22Rv1 (cell line): ENCODE results near the gene CWF19L1.

Experiments used
- H3K27ac ChIP-seq: fragments of 450-650 bp; 2 replicates; pipeline ENCODE4 v1.5.1; 2017
- CTCF ChIP-seq: fragments of 450-650 bp; IDR thresholded peaks from 2 replicates; pipeline ENCODE4 v1.5.1; 2017; ENCODE audit warnings: mild to moderate bottlenecking
- ZFX ChIP-seq: fragments of 450-650 bp; IDR thresholded peaks from 2 replicates; pipeline ENCODE4 v1.6.1; 2017; ENCODE audit warnings: antibody characterized with exemption, borderline replicate concordance

Gene CWF19L1

DNA sequence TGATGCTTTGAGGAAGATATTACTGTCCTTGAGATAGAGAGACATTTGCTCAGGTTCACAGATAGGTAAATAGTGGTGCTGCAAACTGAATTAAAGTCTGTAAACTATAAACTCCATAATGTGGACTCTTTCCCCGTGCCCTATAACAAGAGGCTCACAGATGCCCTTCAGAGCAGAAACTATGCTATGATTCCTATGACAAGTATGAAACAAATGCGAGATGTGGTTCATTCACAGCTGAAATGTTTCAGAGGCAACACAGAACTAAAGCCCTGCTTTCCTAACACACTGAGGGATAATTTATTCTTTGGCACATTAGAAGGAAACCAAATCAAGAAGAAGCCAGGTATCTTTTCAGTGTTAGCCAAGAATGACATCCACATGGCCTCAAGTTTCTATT, 51.4 kb downstream of the CWF19L1 start:
- TF ChIP-seq ZFX (no peak), CTCF (no peak)
- H3K27ac ChIP-seq = no peak overlapping the region

DNA sequence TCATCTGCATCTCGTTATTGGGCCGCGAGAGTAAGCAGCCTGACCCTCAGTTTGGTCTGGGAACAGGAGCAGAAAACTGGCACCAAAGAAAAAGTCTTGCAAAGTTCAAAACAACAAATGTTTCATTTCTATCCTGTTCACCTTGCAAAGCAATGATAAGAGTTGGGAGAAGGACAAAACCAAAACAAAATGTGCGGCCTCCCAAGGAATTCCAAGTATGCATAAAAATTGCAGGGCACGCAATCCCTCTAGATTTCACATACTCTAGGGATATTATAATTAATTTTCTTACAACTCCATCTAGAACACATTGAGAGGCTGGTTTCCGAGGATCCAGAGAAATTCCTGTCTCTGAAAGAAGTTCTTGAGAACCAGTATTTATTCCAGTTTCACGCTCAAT, 58.1 kb downstream of the CWF19L1 start:
- TF ChIP-seq CTCF (no peak), ZFX (no peak)
- H3K27ac ChIP-seq = no peak overlapping the region

DNA sequence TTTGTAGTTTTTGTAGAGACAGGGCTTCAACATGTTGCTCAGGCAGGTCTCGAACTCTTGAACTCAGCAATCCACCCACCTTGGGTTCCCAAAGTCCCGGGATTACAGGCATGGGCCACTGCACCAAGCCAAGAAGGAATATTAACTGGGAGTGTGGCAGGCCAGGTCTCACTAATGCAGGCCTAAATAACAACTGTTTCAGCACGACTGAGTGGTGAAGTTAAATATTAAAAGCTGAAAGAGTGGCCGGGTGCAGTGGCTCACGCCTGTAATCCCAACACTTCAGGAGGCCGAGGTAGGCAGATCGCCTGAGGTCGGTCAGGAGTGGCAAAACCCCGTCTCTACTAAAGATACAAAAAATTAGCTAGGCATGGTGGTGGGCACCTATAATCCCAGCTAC, 59.2 kb downstream of the CWF19L1 start:
- no peak for TF ChIP-seq ZFX
- TF ChIP-seq CTCF = no peak
- no peak overlapping the region for H3K27ac ChIP-seq

- H3K27ac ChIP-seq = no peak overlapping the region
- TF ChIP-seq CTCF = no peak
- no peak for TF ChIP-seq ZFX
These were observed 63.1 kb downstream of the CWF19L1 start for GRCh38 chr10:100204370-100204769.

DNA sequence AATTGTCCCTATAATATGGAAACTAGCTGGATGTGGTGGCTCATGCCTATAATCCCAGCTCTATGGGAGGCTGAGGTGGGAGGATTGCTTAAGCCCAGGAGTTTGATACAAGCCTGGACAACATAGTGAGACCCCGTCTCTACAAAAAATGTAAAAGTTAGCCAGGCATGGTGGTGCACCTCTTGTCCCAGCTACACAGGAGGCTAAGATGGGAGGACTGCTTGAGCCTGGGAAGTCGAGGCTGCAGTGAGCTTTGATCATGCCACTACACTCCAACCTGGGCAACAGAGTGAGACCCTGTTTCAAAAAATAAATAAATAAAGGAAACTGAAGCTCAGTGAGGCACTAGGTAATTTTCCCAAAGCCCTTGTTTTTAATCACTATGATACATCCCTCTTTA, 65.9 kb downstream of the CWF19L1 start:
- TF ChIP-seq ZFX = no peak
- TF ChIP-seq CTCF = no peak

DNA sequence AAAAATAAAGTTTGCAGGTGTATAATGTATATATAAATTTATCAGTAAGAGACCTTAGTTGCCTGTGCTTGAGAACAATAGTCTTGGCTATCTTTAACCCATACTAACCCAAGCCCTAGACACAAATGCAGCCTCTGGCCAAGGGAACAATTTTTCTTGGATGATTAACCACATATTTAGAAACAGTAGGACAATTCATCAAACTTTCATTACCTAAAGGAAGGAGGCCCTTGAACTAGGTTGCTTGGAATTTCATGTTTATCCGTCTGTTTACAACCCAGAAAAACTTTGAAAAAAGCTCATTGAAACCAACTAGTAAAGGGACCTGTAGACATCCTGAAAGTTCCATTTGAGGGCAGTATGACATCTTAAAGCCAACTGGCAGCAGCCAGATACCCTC, 72.7 kb downstream of the CWF19L1 start:
- TF ChIP-seq ZFX (no peak), CTCF (no peak)
- no peak overlapping the region for H3K27ac ChIP-seq

More for the DNA sequence above, 65.9 kb downstream of the CWF19L1 start:
- no peak overlapping the region for H3K27ac ChIP-seq

- TF ChIP-seq ZFX (no peak), CTCF (no peak)
- no peak overlapping the region for H3K27ac ChIP-seq
These were observed 75.1 kb downstream of the CWF19L1 start for GRCh38 chr10:100192350-100192749.
